Mesenchymal stem cell (in vitro differentiated cells and primary cell): ENCODE measurements around the gene TNNI3K.
A peak's percentile ranks its signal among the peaks of the same experiment; 100 is the strongest.

Source experiments
- DNase-seq: peaks from one replicate; pipeline ENCODE4 v3.0.0-alpha.2; 2013
- H2AFZ ChIP-seq: one replicate; pipeline ENCODE4 v1.6.1; 2013; ENCODE audit warnings: low read depth, mild to moderate bottlenecking, control low read depth, inconsistent platforms, low read length, moderate library complexity
- H2AK5ac ChIP-seq: 2 replicates; pipeline ENCODE4 v1.6.1; 2013; ENCODE audit warnings: low read length, moderate library complexity, mild to moderate bottlenecking, inconsistent platforms; ENCODE audit not compliant: severe bottlenecking
- H2BK120ac ChIP-seq: one replicate; pipeline ENCODE4 v1.6.1; 2013; ENCODE audit warnings: low read depth, mild to moderate bottlenecking, inconsistent platforms, low read length, moderate library complexity
- H2BK12ac ChIP-seq, 2 experiments: one replicate each; pipeline ENCODE4 v1.6.1; 2013; ENCODE audit warnings: inconsistent platforms in 2 of 2, low read length in 2 of 2, mild to moderate bottlenecking in 2 of 2, moderate library complexity in 2 of 2, control low read depth in 1 of 2
- H2BK15ac ChIP-seq: one replicate; pipeline ENCODE4 v1.6.1; 2013; ENCODE audit warnings: mild to moderate bottlenecking, low read depth, inconsistent platforms; ENCODE audit not compliant: poor library complexity, severe bottlenecking
- H2BK5ac ChIP-seq: 2 replicates; pipeline ENCODE4 v1.6.1; 2013; ENCODE audit warnings: low read depth, mild to moderate bottlenecking, low read length, control low read depth, inconsistent platforms; ENCODE audit not compliant: poor library complexity, severe bottlenecking
- H3K14ac ChIP-seq, 2 experiments: one replicate each; pipeline ENCODE4 v1.6.1; 2013; ENCODE audit warnings: inconsistent platforms in 2 of 2, low read length in 2 of 2, control low read depth in 1 of 2, mild to moderate bottlenecking in 1 of 2, moderate library complexity in 1 of 2
- H3K18ac ChIP-seq, 2 experiments: one replicate each; pipeline ENCODE4 v1.6.1; 2013; ENCODE audit warnings: inconsistent platforms in 2 of 2, low read length in 2 of 2, control low read depth in 1 of 2, low read depth in 1 of 2, mild to moderate bottlenecking in 1 of 2
- H3K23ac ChIP-seq, 2 experiments: one replicate each; pipeline ENCODE4 v1.6.1; 2013; ENCODE audit warnings: inconsistent platforms in 2 of 2, low read length in 2 of 2, mild to moderate bottlenecking in 2 of 2, moderate library complexity in 2 of 2, control low read depth in 1 of 2
- H3K27ac ChIP-seq: 2 replicates; pipeline ENCODE4 v1.5.1; 2013; ENCODE audit warnings: mild to moderate bottlenecking, moderate library complexity, low read length, control low read depth, inconsistent platforms; ENCODE audit not compliant: poor library complexity, severe bottlenecking
- H3K27me3 ChIP-seq, 2 experiments: 2 replicates each; pipeline versions ENCODE4 v1.6.1 to v1.7.0; 2013; ENCODE audit warnings: low read length in 2 of 2, mild to moderate bottlenecking in 2 of 2, moderate library complexity in 2 of 2, control low read depth in 1 of 2, inconsistent platforms in 1 of 2; ENCODE audit not compliant: control insufficient read depth in 1 of 2, insufficient read depth in 1 of 2
- H3K36me3 ChIP-seq, 2 experiments: 2 replicates each; pipeline versions ENCODE4 v1.6.1 to v1.7.0; 2013; ENCODE audit warnings: low read length in 2 of 2, control low read depth in 1 of 2, inconsistent platforms in 1 of 2, low read depth in 1 of 2, mild to moderate bottlenecking in 1 of 2; ENCODE audit not compliant: insufficient read depth in 2 of 2, control insufficient read depth in 1 of 2
- H3K4ac ChIP-seq, 2 experiments: one replicate each; pipeline ENCODE4 v1.6.1; 2013; ENCODE audit warnings: inconsistent platforms in 2 of 2, low read length in 2 of 2, mild to moderate bottlenecking in 2 of 2, moderate library complexity in 2 of 2, control low read depth in 1 of 2, low read depth in 1 of 2
- H3K4me1 ChIP-seq: 2 replicates; pipeline ENCODE4 v1.6.1; 2013; ENCODE audit warnings: low read depth, low read length, control low read depth; ENCODE audit not compliant: control insufficient read depth, insufficient read depth
- H3K4me2 ChIP-seq: 2 replicates; pipeline ENCODE4 v1.6.1; 2013; ENCODE audit warnings: low read length, mild to moderate bottlenecking, inconsistent platforms; ENCODE audit not compliant: poor library complexity, severe bottlenecking
- H3K4me3 ChIP-seq, 2 experiments: 2 replicates each; pipeline versions ENCODE4 v1.5.1 to v1.7.0; 2013; ENCODE audit warnings: low read length in 2 of 2, mild to moderate bottlenecking in 2 of 2, control low read depth in 1 of 2, low read depth in 1 of 2; ENCODE audit not compliant: insufficient read depth in 1 of 2
- H3K79me1 ChIP-seq: replicated peaks from 2 replicates; pipeline ENCODE4 v1.6.1; 2013; ENCODE audit warnings: mild to moderate bottlenecking, control low read depth, low read length, inconsistent platforms; ENCODE audit not compliant: poor library complexity, severe bottlenecking
- H3K9ac ChIP-seq: 2 replicates; pipeline ENCODE4 v1.7.0; 2013; ENCODE audit warnings: mild to moderate bottlenecking, low read length, moderate library complexity
- H3K9me3 ChIP-seq: 2 replicates; pipeline ENCODE4 v1.7.0; 2013; ENCODE audit warnings: mild to moderate bottlenecking, low read length; ENCODE audit not compliant: control insufficient read depth
- H4K8ac ChIP-seq: one replicate; pipeline ENCODE4 v1.6.1; 2013; ENCODE audit warnings: inconsistent platforms, mild to moderate bottlenecking, low read length, moderate library complexity
- H4K91ac ChIP-seq: one replicate; pipeline ENCODE4 v1.6.1; 2013; ENCODE audit warnings: mild to moderate bottlenecking, low read length, inconsistent platforms
- WGBS: methylation state at CpG from one replicate; pipeline ENCODE4 v1.1.7; 2013; ENCODE audit warnings: mixed read lengths; 5-methylcytosine and 5-hydroxymethylcytosine counted together

TNNI3K gene

DNA sequence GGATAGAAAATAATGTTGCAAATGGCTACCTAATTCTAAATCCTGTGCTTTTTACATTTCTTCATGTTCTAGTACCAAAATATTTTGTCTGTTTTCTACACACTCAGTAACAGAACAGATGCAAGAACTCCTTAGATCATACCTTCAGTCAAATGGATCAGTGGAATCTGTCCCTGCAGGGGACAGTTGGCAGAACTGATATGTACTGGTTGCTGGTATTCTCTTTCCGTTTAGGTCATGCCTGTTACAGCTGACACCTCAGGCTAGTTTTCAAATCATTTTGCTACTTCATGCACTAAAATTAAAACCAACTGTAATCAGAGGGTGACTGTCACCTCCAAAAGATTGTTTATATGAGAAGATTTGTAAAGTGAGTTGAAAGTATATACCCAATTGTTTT, 109.2 kb downstream of the TNNI3K start:
- H3K18ac ChIP-seq: no peak overlapping the region
- no peak for DNase-seq
- H3K14ac ChIP-seq: no peak overlapping the region
- no peak overlapping the region for H3K4me2 ChIP-seq
- H2AFZ ChIP-seq: no peak overlapping the region
- no peak overlapping the region for H4K91ac ChIP-seq
- no peaks in the 10 kb centered on the region for H3K27me3 ChIP-seq
- H2AK5ac ChIP-seq: no peak overlapping the region
- H2BK5ac ChIP-seq: no peak overlapping the region
- H3K4me3 ChIP-seq: no peak overlapping the region
- H2BK12ac ChIP-seq: no peak overlapping the region
- no peaks in the 10 kb centered on the region for H3K4me1 ChIP-seq
- no peak overlapping the region for H3K27ac ChIP-seq
- H3K36me3 ChIP-seq: no peaks in the 10 kb centered on the region
- H3K4ac ChIP-seq: no peak overlapping the region
- H2BK15ac ChIP-seq: no peak overlapping the region
- no peak overlapping the region for H4K8ac ChIP-seq
- WGBS: no CpG with 5 or more reads among the region's 1 CpG
- H3K9ac ChIP-seq: no peak overlapping the region
- no peaks in the 10 kb centered on the region for H3K79me1 ChIP-seq
- H2BK120ac ChIP-seq: no peak overlapping the region
- H3K23ac ChIP-seq: no peak overlapping the region
- H3K9me3 ChIP-seq: no peaks in the 10 kb centered on the region

DNA sequence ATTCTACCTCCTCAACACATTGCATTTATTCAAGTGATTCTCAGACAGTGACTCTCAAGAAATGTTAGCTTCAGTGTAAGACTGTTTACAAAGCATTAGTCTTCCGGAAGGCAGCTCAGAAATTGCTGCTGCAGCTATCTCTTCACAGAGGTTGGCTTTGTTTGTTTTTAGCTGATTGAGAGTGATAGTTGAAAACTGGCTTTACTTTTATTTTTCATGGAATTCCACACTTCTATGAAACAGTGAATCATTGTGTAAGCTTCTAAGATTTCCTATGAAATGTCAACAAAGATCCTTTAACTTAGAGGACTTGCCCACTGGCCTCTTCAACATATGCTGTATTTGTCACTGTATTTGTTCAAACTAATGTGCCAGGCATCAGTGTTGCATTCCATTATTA, 121.3 kb downstream of the TNNI3K start:
- Histone ChIP-seq H3K4me2 (no peak overlapping the region), H3K27me3 (no peaks in the 10 kb centered on the region), H3K9me3 (no peaks in the 10 kb centered on the region), H2AK5ac (no peak overlapping the region), H4K8ac (no peak overlapping the region), H3K14ac (no peak overlapping the region), H3K23ac (no peak overlapping the region), H2BK120ac (no peak overlapping the region), H3K27ac (no peak overlapping the region), H3K4me3 (no peak overlapping the region), H2BK12ac (no peak overlapping the region), H2AFZ (no peak overlapping the region), H4K91ac (no peak overlapping the region), H3K79me1 (no peaks in the 10 kb centered on the region), H2BK5ac (no peak overlapping the region), H3K4me1 (no peaks in the 10 kb centered on the region), H3K36me3 (no peaks in the 10 kb centered on the region), H3K9ac (no peak overlapping the region), H3K18ac (no peak overlapping the region), H2BK15ac (no peak overlapping the region), H3K4ac (no peak overlapping the region)
- peak; percentile 0 for DNase-seq
- 64% methylated on average over 1 of the region's 1 CpG for WGBS

DNA sequence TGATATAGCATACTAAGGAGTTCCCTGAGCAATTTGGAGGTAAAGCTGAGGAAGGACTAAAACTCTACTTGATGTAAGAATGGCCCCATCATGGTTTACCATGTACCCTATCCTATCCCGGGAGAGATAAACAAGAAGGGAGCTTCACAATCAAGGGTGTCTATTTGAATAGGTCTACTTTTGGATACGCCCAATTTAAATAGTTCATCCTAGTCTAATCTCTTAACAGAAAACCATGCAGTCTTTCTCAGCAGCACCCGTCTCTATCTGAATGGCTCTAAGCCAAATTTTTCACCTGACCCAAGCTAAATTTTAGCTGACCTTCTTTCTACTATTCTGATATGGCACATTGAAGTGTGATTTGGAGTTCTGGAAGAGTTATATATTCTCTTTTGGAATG, 122.0 kb downstream of the TNNI3K start:
- Histone ChIP-seq H3K36me3 (no peaks in the 10 kb centered on the region), H3K27me3 (no peaks in the 10 kb centered on the region), H3K4me3 (no peak overlapping the region), H4K8ac (no peak overlapping the region), H2AK5ac (no peak overlapping the region), H3K4me1 (no peaks in the 10 kb centered on the region), H2AFZ (no peak overlapping the region), H3K18ac (no peak overlapping the region), H3K23ac (no peak overlapping the region), H3K14ac (no peak overlapping the region), H3K4me2 (no peak overlapping the region), H2BK15ac (no peak overlapping the region), H2BK12ac (no peak overlapping the region), H3K9ac (no peak overlapping the region), H3K9me3 (no peaks in the 10 kb centered on the region), H2BK5ac (no peak overlapping the region), H4K91ac (no peak overlapping the region), H3K4ac (no peak overlapping the region), H3K27ac (no peak overlapping the region), H3K79me1 (no peaks in the 10 kb centered on the region), H2BK120ac (no peak overlapping the region)
- 90% methylated on average over 3 of the region's 3 CpGs for WGBS
- DNase-seq: no peak

DNA sequence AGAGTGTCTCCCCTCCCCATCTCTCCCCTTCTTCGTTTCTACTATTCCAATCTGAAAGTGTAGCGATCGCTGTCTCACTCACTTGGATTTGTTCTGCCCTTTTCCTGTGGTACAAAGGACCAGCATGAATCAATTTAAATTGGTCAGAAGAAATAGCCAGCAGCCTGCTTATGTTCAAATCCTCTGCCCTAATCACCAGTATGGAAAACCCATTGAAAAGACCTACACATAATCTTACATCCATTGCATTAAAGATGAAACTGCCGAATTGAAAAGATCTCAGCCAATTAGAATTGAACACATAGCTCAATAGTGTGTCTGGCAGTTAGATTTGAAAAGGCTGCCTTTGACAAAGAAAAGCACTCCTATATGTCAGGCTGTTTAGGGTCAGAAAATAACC, 122.6 kb downstream of the TNNI3K start:
- Histone ChIP-seq H3K23ac (no peak overlapping the region), H3K9me3 (no peaks in the 10 kb centered on the region), H3K4me1 (no peaks in the 10 kb centered on the region), H3K4ac (no peak overlapping the region), H2BK5ac (no peak overlapping the region), H3K36me3 (no peaks in the 10 kb centered on the region), H2AK5ac (no peak overlapping the region), H3K79me1 (no peaks in the 10 kb centered on the region), H3K27me3 (no peaks in the 10 kb centered on the region), H2BK12ac (no peak overlapping the region), H3K14ac (no peak overlapping the region), H4K8ac (no peak overlapping the region), H3K27ac (no peak overlapping the region), H3K9ac (no peak overlapping the region), H3K4me3 (no peak overlapping the region), H4K91ac (no peak overlapping the region), H2BK120ac (no peak overlapping the region), H2AFZ (no peak overlapping the region), H2BK15ac (no peak overlapping the region), H3K4me2 (no peak overlapping the region), H3K18ac (no peak overlapping the region)
- DNase-seq: no peak
- 81% methylated on average over 4 of the region's 4 CpGs for WGBS
